GM12892 (cell line): Measurements from ENCODE around the gene PPP2R2B.

Source experiments
- POLR2A ChIP-seq: IDR thresholded peaks from 2 replicates; pipeline ENCODE4 v1.6.1; 2011; ENCODE audit warnings: low read depth, low read length, control low read depth
- TAF1 ChIP-seq: IDR thresholded peaks from 2 replicates; pipeline ENCODE4 v1.6.1; 2011; ENCODE audit warnings: low read depth, mild to moderate bottlenecking, control low read depth, low read length, borderline replicate concordance

GRCh38 chr5:146880966-146881365, 2.4 kb upstream of the PPP2R2B start:
- no peak for TF ChIP-seq POLR2A
- TF ChIP-seq TAF1, result no peak
